ENCODE measurements around the gene UCHL5. TPM values are rescaled to one million over a fixed set of nuclear protein-coding genes. Genes with fewer than 3 reads are reported as not detected.

UCHL5 gene
- total RNA-seq, 1 experiment from 2014 or later = 42.1 TPM

GRCh38 chr1:193060115-193060403 lies 899 bp upstream of the UCHL5 start:
- peak overlapping the region; percentile 94; the same call in 1 of the 2 replicates for H3K14ac ChIP-seq (ENCODE audit: insufficient read depth, low read length)
- H2AK5ac ChIP-seq (ENCODE audit: insufficient read length, low read length) = no peak overlapping the region
- peak overlapping the region; percentile 95 for H3K4me2 ChIP-seq (ENCODE audit: insufficient read depth, insufficient read length, low read length)
- no peak for DNase-seq
- H3K9me3 Mint-ChIP-seq = peaks cover 2 to 3% of the 10 kb centered on the region in 2 experiments; a peak in 1 of 5 replicates
- H2BK20ac ChIP-seq (ENCODE audit: low read depth, low read length, poor library complexity, severe bottlenecking) = no peak overlapping the region
- H3K4me1 ChIP-seq (ENCODE audit: insufficient read depth, low read length) = no peaks in the 10 kb centered on the region; the same call in 1 of the 2 replicates
- peaks cover 29% of the 10 kb centered on the region; the same call in 1 of the 2 replicates for H3K79me2 ChIP-seq (ENCODE audit: insufficient read depth, low read length)
- H3K4ac ChIP-seq (ENCODE audit: low read depth, low read length) = no peak overlapping the region
- no peak overlapping the region for H3K23ac ChIP-seq (ENCODE audit: insufficient read length, low read depth, low read length)
- H3K36me3 Mint-ChIP-seq (ENCODE audit: insufficient read depth in 1 of 3, low read depth in 3 of 3) = peaks cover 0 to 12% (median 6%) of the 10 kb centered on the region in 3 experiments; a peak in 5 of 7 replicates
- peak overlapping the region; percentile 81 for H4K8ac ChIP-seq (replicated peaks; ENCODE audit: insufficient read length, low read depth, low read length)
- peak overlapping the region; percentile 95 to 99 (median 98) for H3K27ac Mint-ChIP-seq
- H3T11ph ChIP-seq (ENCODE audit: low read length) = no peak overlapping the region
- H4K20me1 ChIP-seq (ENCODE audit: control insufficient read depth, insufficient read depth, insufficient read length) = no peaks in the 10 kb centered on the region
- no peaks in the 10 kb centered on the region for H3K79me1 ChIP-seq (ENCODE audit: insufficient read depth, low read depth, low read length, poor library complexity, severe bottlenecking)
- TF ChIP-seq, protein P1, sequence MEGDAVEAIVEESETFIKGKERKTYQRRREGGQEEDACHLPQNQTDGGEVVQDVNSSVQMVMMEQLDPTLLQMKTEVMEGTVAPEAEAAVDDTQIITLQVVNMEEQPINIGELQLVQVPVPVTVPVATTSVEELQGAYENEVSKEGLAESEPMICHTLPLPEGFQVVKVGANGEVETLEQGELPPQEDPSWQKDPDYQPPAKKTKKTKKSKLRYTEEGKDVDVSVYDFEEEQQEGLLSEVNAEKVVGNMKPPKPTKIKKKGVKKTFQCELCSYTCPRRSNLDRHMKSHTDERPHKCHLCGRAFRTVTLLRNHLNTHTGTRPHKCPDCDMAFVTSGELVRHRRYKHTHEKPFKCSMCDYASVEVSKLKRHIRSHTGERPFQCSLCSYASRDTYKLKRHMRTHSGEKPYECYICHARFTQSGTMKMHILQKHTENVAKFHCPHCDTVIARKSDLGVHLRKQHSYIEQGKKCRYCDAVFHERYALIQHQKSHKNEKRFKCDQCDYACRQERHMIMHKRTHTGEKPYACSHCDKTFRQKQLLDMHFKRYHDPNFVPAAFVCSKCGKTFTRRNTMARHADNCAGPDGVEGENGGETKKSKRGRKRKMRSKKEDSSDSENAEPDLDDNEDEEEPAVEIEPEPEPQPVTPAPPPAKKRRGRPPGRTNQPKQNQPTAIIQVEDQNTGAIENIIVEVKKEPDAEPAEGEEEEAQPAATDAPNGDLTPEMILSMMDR (conservative IDR thresholded peaks at IDR 0.05) = no peak
- no peaks in the 10 kb centered on the region for H3K27me3 Mint-ChIP-seq (ENCODE audit: low read depth)
- no peak overlapping the region for H4K91ac ChIP-seq (ENCODE audit: insufficient read length, low read depth, low read length)
- peaks cover 20 to 26% of the 10 kb centered on the region in 2 experiments for H3K4me1 Mint-ChIP-seq
- WGBS (ENCODE audit: extremely low coverage, insufficient read length, low lambda C conversion rate) = no CpG with 5 or more reads among the region's 9 CpGs
- no peak overlapping the region for H2BK120ac ChIP-seq (ENCODE audit: low read depth, low read length, poor library complexity, severe bottlenecking)
- no peak overlapping the region for H2BK5ac ChIP-seq (ENCODE audit: insufficient read length, low read length)
- no peak overlapping the region for H2AFZ ChIP-seq (ENCODE audit: low read length)
- no peaks in the 10 kb centered on the region for H3K27me3 ChIP-seq (ENCODE audit: insufficient read depth, low read length)
- H3K9me3 ChIP-seq (ENCODE audit: control insufficient read depth, low read depth, low read length) = no peaks in the 10 kb centered on the region
- peak overlapping the region; percentile 10 for H3K56ac ChIP-seq (ENCODE audit: insufficient read length, low read depth, low read length)
- peaks cover 12% of the 10 kb centered on the region for H3K23me2 ChIP-seq (ENCODE audit: insufficient read length, low read depth, low read length, poor library complexity, severe bottlenecking)
- peak overlapping the region; percentile 93 for H3K18ac ChIP-seq (ENCODE audit: insufficient read length, low read depth, low read length)
- peak overlapping the region; percentile 94 for H3K9ac ChIP-seq (ENCODE audit: extremely low read depth, insufficient read length, low read length)
- peak overlapping the region; percentile 85 to 99 for H3K4me3 Mint-ChIP-seq
- H4K5ac ChIP-seq (ENCODE audit: insufficient read length, low read depth, low read length) = peak overlapping the region; percentile 58
- no peak overlapping the region for H2BK15ac ChIP-seq (ENCODE audit: low read depth, low read length)
- H3K27ac ChIP-seq (ENCODE audit: insufficient read length, low read depth, low read length) = peak overlapping the region; percentile 88
- H2BK12ac ChIP-seq (ENCODE audit: insufficient read length, low read depth, low read length) = no peak overlapping the region

All from H9 (cell line).